Esophagus squamous epithelium (tissue), 5 donors: ENCODE results near the gene ATRN. TPM values are rescaled to one million over a fixed set of nuclear protein-coding genes. Genes with fewer than 3 reads are reported as not detected.

Experiments used
- DNase-seq: peaks from one replicate; lab custom pipeline; 2025; lab: John Stamatoyannopoulos, UW
- H3K27ac ChIP-seq, 4 donors: fragments of 200-600 bp; sonication (generic); one replicate each; pipeline ENCODE4 v1.5.1; 2016 to 2019; ENCODE audit warnings: mild to moderate bottlenecking in 1 of 4
- H3K27me3 ChIP-seq, 4 donors: fragments of 200-600 bp; sonication (generic); 1 replicate in 3 of 4; 2 replicates in 1 of 4; pipeline versions ENCODE4 v1.5.1 to v1.6.0; 2017 to 2021; ENCODE audit warnings: antibody characterized with exemption in 1 of 4
- H3K36me3 ChIP-seq, 3 donors: fragments of 200-600 bp; sonication (generic); one replicate each; pipeline ENCODE4 v1.5.1; 2016 to 2019
- H3K4me1 ChIP-seq, 3 donors: fragments of 200-600 bp; sonication (generic); one replicate each; pipeline ENCODE4 v1.5.1; 2017 to 2019
- H3K4me3 ChIP-seq, 4 donors: fragments of 200-600 bp; sonication (generic); 1 replicate in 3 of 4; 2 replicates in 1 of 4; pipeline ENCODE4 v1.5.1; 2016 to 2019; ENCODE audit warnings: mild to moderate bottlenecking in 2 of 4, moderate library complexity in 1 of 4
- H3K9me3 ChIP-seq, 3 donors: fragments of 200-600 bp; sonication (generic); one replicate each; pipeline ENCODE4 v1.5.1; 2016 to 2019
- POLR2A ChIP-seq, 4 donors: fragments of 450-650 bp; IDR thresholded peaks; one replicate each; pipeline ENCODE4 v1.6.1; 2017; ENCODE audit warnings: antibody characterized with exemption in 4 of 4, mild to moderate bottlenecking in 4 of 4, moderate library complexity in 3 of 4
- WGBS, 2 donors: methylation state at CpG; one replicate each; pipeline ENCODE4 v1.1.5; 2018; 5-methylcytosine and 5-hydroxymethylcytosine counted together
- intact Hi-C: fragments of 100-400 bp; cut with DNase I; formaldehyde crosslinking; loops from one replicate; pipeline ENCODE4 v1.15.0; 2022
- total RNA-seq, 4 donors: library from RNA; depleted of rRNA; stranded (reverse); fragments of >200 nt; gene quantifications; one replicate each; pipeline ENCODE4 v1.1.0, GENCODE V29; 2016
- TF ChIP-seq, protein P1 (sequence below), 6 experiments: fragments of 450-650 bp in 4 of 6; fragments of 200-600 bp in 2 of 6; sonication (generic) in 2 of 6; IDR thresholded peaks; one replicate each; pipeline ENCODE4 v1.5.1; 2016 to 2019; ENCODE audit warnings: antibody characterized with exemption in 6 of 6, mild to moderate bottlenecking in 4 of 6, moderate library complexity in 4 of 6
- donor health status: DM: yes; HTN: yes; CAD: no.

ATRN gene
- total RNA-seq, 4 donors from 2014 or later, result 15.4 to 23.1 (median 21.4) TPM

DNA sequence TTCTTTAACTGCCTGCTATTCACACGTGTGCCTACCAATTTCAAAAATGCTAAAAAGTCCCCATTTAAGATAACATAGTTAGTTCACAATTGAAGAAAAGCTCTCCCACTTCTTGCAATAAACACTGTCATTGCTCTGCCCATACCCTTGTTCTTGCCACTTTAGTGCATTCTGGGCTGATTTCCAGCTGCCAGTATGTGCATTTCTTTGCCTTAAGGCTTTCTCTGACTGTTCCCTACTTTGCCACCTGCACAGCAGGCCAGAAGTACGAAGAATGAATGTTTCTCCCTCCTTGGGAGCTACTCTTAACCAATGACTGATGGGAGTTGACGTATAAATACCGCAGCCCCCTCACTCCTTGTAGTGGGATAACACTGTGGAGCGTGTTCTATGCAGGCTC lies 16.0 kb upstream of the ATRN start:
- DNase-seq, result no peak
- 38 to 51% methylated on average over 5 of the region's 5 CpGs for WGBS, 2 donors
- peaks cover 0 to 6% (median 0%) of the 10 kb centered on the region in 4 donors for H3K27me3 ChIP-seq
- H3K9me3 ChIP-seq, result no peaks in the 10 kb centered on the region
- TF ChIP-seq POLR2A (IDR thresholded peaks at IDR 0.05), result no peak
- TF ChIP-seq, protein P1, sequence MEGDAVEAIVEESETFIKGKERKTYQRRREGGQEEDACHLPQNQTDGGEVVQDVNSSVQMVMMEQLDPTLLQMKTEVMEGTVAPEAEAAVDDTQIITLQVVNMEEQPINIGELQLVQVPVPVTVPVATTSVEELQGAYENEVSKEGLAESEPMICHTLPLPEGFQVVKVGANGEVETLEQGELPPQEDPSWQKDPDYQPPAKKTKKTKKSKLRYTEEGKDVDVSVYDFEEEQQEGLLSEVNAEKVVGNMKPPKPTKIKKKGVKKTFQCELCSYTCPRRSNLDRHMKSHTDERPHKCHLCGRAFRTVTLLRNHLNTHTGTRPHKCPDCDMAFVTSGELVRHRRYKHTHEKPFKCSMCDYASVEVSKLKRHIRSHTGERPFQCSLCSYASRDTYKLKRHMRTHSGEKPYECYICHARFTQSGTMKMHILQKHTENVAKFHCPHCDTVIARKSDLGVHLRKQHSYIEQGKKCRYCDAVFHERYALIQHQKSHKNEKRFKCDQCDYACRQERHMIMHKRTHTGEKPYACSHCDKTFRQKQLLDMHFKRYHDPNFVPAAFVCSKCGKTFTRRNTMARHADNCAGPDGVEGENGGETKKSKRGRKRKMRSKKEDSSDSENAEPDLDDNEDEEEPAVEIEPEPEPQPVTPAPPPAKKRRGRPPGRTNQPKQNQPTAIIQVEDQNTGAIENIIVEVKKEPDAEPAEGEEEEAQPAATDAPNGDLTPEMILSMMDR (IDR thresholded peaks at IDR 0.05), result no peak
- no peak overlapping the region for H3K4me3 ChIP-seq
- no peak overlapping the region for H3K27ac ChIP-seq
- intact Hi-C loops, result no loop called here
- H3K4me1 ChIP-seq, result peaks cover 0 to 3% (median 0%) of the 10 kb centered on the region in 3 donors
- H3K36me3 ChIP-seq, result no peaks in the 10 kb centered on the region

DNA sequence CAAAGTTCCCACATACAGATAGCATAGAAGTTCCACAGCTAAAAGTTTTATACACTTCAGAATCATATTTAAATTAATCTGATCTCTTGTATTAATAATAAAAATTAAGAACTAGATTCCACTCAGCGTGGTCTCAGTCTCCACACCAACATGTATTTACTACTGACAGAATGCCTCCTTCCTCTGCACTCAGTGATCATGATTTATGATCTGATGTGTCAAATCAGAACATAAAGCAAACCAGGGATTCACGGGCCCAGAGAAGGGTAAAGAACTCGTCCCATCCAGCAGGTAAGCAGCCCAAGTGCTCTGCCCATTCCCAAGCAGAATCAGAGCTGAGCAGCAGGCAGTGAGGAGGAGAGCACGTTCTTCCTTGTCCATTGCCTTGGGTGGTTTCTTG lies 14.2 kb upstream of the ATRN start:
- H3K4me1 ChIP-seq, result peaks cover 0 to 3% (median 0%) of the 10 kb centered on the region in 3 donors
- H3K9me3 ChIP-seq, result no peaks in the 10 kb centered on the region
- WGBS, 2 donors, result 49 to 72% methylated on average over 2 to 4 of the region's 4 CpGs
- H3K4me3 ChIP-seq, result no peak overlapping the region
- intact Hi-C loops, result no loop called here
- H3K27ac ChIP-seq, result no peak overlapping the region
- no peak for TF ChIP-seq POLR2A (IDR thresholded peaks at IDR 0.05)
- TF ChIP-seq, protein P1 (IDR thresholded peaks at IDR 0.05), result no peak
- H3K36me3 ChIP-seq, result no peaks in the 10 kb centered on the region
- no peak for DNase-seq
- H3K27me3 ChIP-seq, result peaks cover 0 to 6% (median 0%) of the 10 kb centered on the region in 4 donors

DNA sequence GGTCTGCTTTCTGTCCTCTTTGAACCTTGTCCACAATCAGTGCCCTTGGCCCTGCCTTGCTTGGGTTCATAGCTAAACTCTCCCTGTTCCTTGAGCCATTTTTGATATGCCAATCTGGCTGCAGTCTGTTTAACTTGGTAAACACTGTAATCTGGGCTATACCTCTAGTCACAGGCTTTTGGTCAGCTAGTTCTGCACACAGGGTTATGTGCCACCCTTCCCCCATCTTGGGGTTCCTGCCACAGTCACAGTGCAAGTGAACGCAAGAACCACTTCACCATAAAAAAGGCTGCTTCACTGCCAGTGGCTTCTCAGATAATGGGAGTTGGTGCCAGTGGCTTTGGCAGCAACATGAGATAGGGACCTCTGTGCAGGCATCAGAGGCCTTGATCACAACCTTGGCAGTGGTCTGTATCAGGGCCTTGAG lies 10.9 kb upstream of the ATRN start:
- Histone ChIP-seq H3K36me3 (no peaks in the 10 kb centered on the region), H3K4me3 (no peak overlapping the region), H3K27ac (no peak overlapping the region), H3K4me1 (peaks cover 0 to 2% (median 0%) of the 10 kb centered on the region in 3 donors), H3K27me3 (peaks cover 0 to 13% (median 0%) of the 10 kb centered on the region in 4 donors), H3K9me3 (no peaks in the 10 kb centered on the region)
- intact Hi-C loops, result no loop called here
- WGBS, 2 donors, result 100% methylated on average over 1 of the region's 1 CpG
- no peak for DNase-seq
- no peak for TF ChIP-seq POLR2A (IDR thresholded peaks at IDR 0.05)
- TF ChIP-seq, protein P1 (IDR thresholded peaks at IDR 0.05), result no peak

DNA sequence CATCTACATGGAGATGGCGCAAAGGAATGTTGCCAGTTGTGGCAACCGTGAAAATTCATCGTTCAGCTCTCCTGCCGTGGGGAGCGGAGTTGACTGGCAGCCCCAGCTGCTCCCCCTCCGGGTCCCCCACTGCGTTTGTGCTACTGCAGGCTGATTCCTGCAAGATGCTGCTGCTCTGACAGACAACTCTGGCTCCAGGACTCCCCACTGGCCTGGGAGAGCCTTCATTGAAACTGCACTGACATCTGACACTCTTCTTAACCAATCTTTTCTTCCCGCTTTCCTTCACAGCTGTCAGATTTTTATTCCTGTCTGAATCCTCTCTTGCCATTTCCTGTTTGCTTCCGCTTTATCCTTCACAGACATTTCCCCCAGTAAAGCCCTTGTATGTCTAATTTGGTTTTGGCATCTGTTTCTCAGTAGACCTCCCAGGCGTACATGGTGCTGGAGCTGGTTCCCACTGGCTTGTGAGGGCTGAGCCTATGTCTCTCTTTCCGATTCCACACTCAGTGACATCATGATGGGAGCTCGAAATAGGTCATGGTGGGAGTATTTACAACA lies 9.5 kb upstream of the ATRN start:
- Histone ChIP-seq H3K27ac (no peak overlapping the region), H3K4me1 (no peaks in the 10 kb centered on the region), H3K27me3 (peaks cover 0 to 13% (median 0%) of the 10 kb centered on the region in 4 donors), H3K36me3 (no peaks in the 10 kb centered on the region), H3K4me3 (no peak overlapping the region), H3K9me3 (no peaks in the 10 kb centered on the region)
- intact Hi-C loops, result no loop called here
- 62 to 71% methylated on average over 12 of the region's 12 CpGs for WGBS, 2 donors
- TF ChIP-seq, protein P1 (IDR thresholded peaks at IDR 0.05), result no peak
- no peak for TF ChIP-seq POLR2A (IDR thresholded peaks at IDR 0.05)
- no peak for DNase-seq

DNA sequence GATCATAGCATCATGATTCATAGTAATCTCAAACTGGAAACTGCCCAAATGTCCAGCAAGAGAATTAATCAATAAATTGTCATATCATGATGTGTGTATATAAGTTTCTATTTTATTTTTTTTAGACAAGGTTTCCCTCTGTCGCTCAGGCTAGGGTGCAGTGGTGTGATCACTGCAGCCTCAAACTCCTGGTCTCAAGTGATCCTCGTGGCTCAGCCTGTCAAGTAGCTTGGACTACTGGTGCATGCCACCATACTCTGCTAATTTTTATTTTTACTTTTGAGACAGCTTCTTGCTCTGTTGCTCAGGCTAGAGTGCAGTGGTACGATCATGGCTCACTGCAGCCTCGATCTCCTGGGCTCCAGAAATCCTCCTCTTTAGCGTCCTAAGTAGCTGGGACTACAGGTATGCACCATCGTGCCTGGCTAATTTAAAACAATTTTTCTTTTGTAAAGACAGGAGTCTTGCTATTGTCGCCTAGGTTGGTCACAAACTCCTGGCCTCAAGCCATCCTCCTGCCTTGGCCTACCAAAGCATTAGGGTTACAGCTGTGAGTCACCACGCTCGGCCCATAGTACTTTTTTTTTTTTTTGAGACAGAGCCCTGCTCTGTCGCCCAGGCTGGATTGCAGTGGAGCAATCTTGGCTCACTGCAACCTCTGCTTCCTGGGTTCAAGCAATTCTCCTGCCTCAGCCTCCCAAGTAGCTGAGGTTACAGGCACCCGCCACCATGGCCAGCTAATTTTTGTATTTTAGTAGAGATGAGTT lies 8.7 kb upstream of the ATRN start:
- whole genome bisulfite sequencing, 2 donors, result 74 to 80% methylated on average over 11 of the region's 11 CpGs
- no peaks in the 10 kb centered on the region for H3K9me3 ChIP-seq
- DNase-seq, result no peak
- TF ChIP-seq, protein P1 (IDR thresholded peaks at IDR 0.05), result no peak
- TF ChIP-seq POLR2A (IDR thresholded peaks at IDR 0.05), result no peak
- H3K27me3 ChIP-seq, result peaks cover 0 to 13% (median 0%) of the 10 kb centered on the region in 4 donors
- intact Hi-C loops, result no loop called here
- no peaks in the 10 kb centered on the region for H3K4me1 ChIP-seq
- no peak overlapping the region for H3K27ac ChIP-seq
- no peaks in the 10 kb centered on the region for H3K36me3 ChIP-seq
- H3K4me3 ChIP-seq, result no peak overlapping the region
